ENCODE results near the gene PKD1L1.

The PKD1L1 gene

GRCh38 chr7:47902013-47902412, 46.3 kb downstream of the PKD1L1 start:
- DNase-seq (ENCODE audit: low read depth in 2 of 2) = no peak

- no peak for DNase-seq (ENCODE audit: low read depth in 2 of 2)
These were observed 46.7 kb downstream of the PKD1L1 start for GRCh38 chr7:47901542-47901941.

- no peak for DNase-seq (ENCODE audit: low read depth in 2 of 2)
These were observed 50.4 kb downstream of the PKD1L1 start for GRCh38 chr7:47897831-47898230.

- no peak for DNase-seq (ENCODE audit: low read depth in 2 of 2)
These were observed 51.4 kb downstream of the PKD1L1 start for GRCh38 chr7:47896809-47897423.

GRCh38 chr7:47895026-47895425, 53.2 kb downstream of the PKD1L1 start:
- DNase-seq (ENCODE audit: low read depth in 2 of 2) = no peak

- DNase-seq (ENCODE audit: low read depth in 2 of 2) = no peak
These were observed 54.4 kb downstream of the PKD1L1 start for GRCh38 chr7:47893721-47894365.

- no peak for DNase-seq (ENCODE audit: low read depth in 2 of 2)
These were observed 55.0 kb downstream of the PKD1L1 start for GRCh38 chr7:47893238-47893637.

- DNase-seq (ENCODE audit: low read depth in 2 of 2) = no peak
These were observed 57.7 kb downstream of the PKD1L1 start for GRCh38 chr7:47890606-47891005.

- DNase-seq (ENCODE audit: low read depth in 2 of 2) = no peak
These were observed 58.1 kb downstream of the PKD1L1 start for GRCh38 chr7:47890125-47890524.

- DNase-seq (ENCODE audit: low read depth in 2 of 2) = no peak
These were observed 58.5 kb downstream of the PKD1L1 start for GRCh38 chr7:47889723-47890122.

GRCh38 chr7:47888371-47889265, 59.6 kb downstream of the PKD1L1 start:
- DNase-seq (ENCODE audit: low read depth in 2 of 2) = no peak

GRCh38 chr7:47887016-47887640, 61.1 kb downstream of the PKD1L1 start:
- no peak for DNase-seq (ENCODE audit: low read depth in 2 of 2)

- no peak for DNase-seq (ENCODE audit: low read depth in 2 of 2)
These were observed 62.1 kb downstream of the PKD1L1 start for GRCh38 chr7:47885987-47886811.

- DNase-seq (ENCODE audit: low read depth in 2 of 2) = no peak
These were observed 62.8 kb downstream of the PKD1L1 start for GRCh38 chr7:47885309-47885986.

- no peak for DNase-seq (ENCODE audit: low read depth in 2 of 2)
These were observed 63.6 kb downstream of the PKD1L1 start for GRCh38 chr7:47884675-47885074.

GRCh38 chr7:47882635-47883034, 65.6 kb downstream of the PKD1L1 start:
- no peak for DNase-seq (ENCODE audit: low read depth in 2 of 2)

GRCh38 chr7:47881256-47881655, 67.0 kb downstream of the PKD1L1 start:
- no peak for DNase-seq (ENCODE audit: low read depth in 2 of 2)

- no peak for DNase-seq (ENCODE audit: low read depth in 2 of 2)
These were observed 69.6 kb downstream of the PKD1L1 start for GRCh38 chr7:47878662-47879061.

GRCh38 chr7:47877336-47877735, 70.9 kb downstream of the PKD1L1 start:
- DNase-seq (ENCODE audit: low read depth in 2 of 2) = no peak

GRCh38 chr7:47875998-47876744, 72.1 kb downstream of the PKD1L1 start:
- DNase-seq (ENCODE audit: low read depth in 2 of 2) = no peak
